OCI-M1 (cell line): Measurements from ENCODE around the gene FCER1G.
"Not testable (repeated sequence)": the region's sequence is repeated elsewhere in the genome, so short reads cannot be mapped to it uniquely, and the experiment has no call there.

Experiments
- DNase-seq: peaks from one replicate; lab custom pipeline; 2025; lab: John Stamatoyannopoulos, UW

FCER1G gene

GRCh38 chr1:161233102-161233501 lies 18.0 kb downstream of the FCER1G start:
- DNase-seq, result no peak

GRCh38 chr1:161235957-161236775 lies 21.1 kb downstream of the FCER1G start:
- DNase-seq, result peak; percentile 21

- no peak for DNase-seq
Measured at GRCh38 chr1:161238039-161238473, 23.0 kb downstream of the FCER1G start, which contains the start of gene NR1I3. Gene NR1I3 (minus strand): TSS chr1:161238203. CDS start chr1:161236565, 1,638 bp downstream.

- DNase-seq, result peak; percentile 81
Measured at GRCh38 chr1:161241682-161242081, 26.6 kb downstream of the FCER1G start.

GRCh38 chr1:161242313-161242712 lies 27.2 kb downstream of the FCER1G start:
- DNase-seq, result peak; percentile 23

- DNase-seq, result no peak
Measured at GRCh38 chr1:161244888-161245287, 29.8 kb downstream of the FCER1G start.

GRCh38 chr1:161250100-161250499 lies 35.0 kb downstream of the FCER1G start:
- not testable (repeated sequence) for DNase-seq

- no peak for DNase-seq
Measured at GRCh38 chr1:161250829-161251228, 35.7 kb downstream of the FCER1G start.

- no peak for DNase-seq
Measured at GRCh38 chr1:161251579-161251978, 36.5 kb downstream of the FCER1G start.

GRCh38 chr1:161255302-161255701 lies 40.2 kb downstream of the FCER1G start:
- DNase-seq, result not testable (repeated sequence)

- DNase-seq, result not testable (repeated sequence)
Measured at GRCh38 chr1:161255955-161256520, 40.9 kb downstream of the FCER1G start.

GRCh38 chr1:161257109-161257508 lies 42.0 kb downstream of the FCER1G start:
- peak; percentile 28 for DNase-seq

GRCh38 chr1:161258439-161259344 lies 43.6 kb downstream of the FCER1G start, which contains the start of gene PCP4L1:
Gene PCP4L1 (plus strand): TSS chr1:161258745. CDS start chr1:161258975, 230 bp downstream.
- DNase-seq, result no peak

GRCh38 chr1:161259345-161259702 lies 44.2 kb downstream of the FCER1G start:
- no peak for DNase-seq

- DNase-seq, result no peak
Measured at GRCh38 chr1:161259765-161260164, 44.7 kb downstream of the FCER1G start.

- no peak for DNase-seq
Measured at GRCh38 chr1:161260376-161261260, 45.5 kb downstream of the FCER1G start.

GRCh38 chr1:161261261-161262235 lies 46.5 kb downstream of the FCER1G start:
- DNase-seq, result no peak

- DNase-seq, result no peak
Measured at GRCh38 chr1:161265305-161265704, 50.2 kb downstream of the FCER1G start.

- DNase-seq, result no peak
Measured at GRCh38 chr1:161266202-161266601, 51.1 kb downstream of the FCER1G start.

- no peak for DNase-seq
Measured at GRCh38 chr1:161266836-161267235, 51.7 kb downstream of the FCER1G start.
